GM21528 (cell line): Measurements from ENCODE around the gene NOTCH1.
"Not testable (repeated sequence)": the region's sequence is repeated elsewhere in the genome, so short reads cannot be mapped to it uniquely, and the experiment has no call there.

ENCODE experiments used
- ATAC-seq: cut with Tn5 transposase; IDR thresholded peaks from one replicate; pipeline ENCODE4 v1.9.1; 2021; ENCODE audit warnings: mild to moderate bottlenecking, moderate library complexity; ENCODE audit not compliant: unreplicated experiment, low FRiP score

The NOTCH1 gene

GRCh38 chr9:136565715-136566552, 20.1 kb upstream of the NOTCH1 start:
- ATAC-seq = no peak

GRCh38 chr9:136565086-136565714, 19.4 kb upstream of the NOTCH1 start:
- no peak for ATAC-seq

DNA sequence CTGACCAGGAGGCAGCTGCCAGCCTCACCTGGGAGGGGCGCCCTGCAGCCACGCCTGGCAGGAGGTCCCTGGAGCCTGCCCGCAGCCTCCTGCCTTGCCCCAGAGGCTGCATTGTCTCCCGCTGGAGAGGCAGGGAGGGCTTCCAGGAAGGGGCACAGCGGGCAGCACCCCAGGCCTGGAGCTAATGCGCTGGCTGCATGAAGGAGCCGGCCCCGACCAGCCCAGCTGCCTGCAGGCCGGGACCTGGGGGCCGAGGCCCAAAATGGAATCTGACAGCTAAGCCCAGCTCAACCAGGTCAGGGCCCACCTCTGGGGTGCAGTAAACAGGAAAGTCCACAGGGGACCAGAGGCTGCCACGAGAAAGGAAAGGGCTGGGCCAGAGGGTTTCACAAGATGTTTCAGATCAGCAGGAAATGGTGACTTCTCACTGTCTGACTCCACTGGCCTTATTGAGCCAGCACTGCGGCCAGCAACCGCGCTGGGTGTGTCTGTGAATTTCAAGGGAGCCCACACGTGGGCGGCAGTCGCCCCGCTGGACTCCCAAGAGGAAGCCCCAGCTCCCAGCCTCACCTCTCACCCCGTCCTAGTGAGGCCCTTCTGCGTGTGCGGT, 18.6 kb upstream of the NOTCH1 start:
- ATAC-seq = no peak

DNA sequence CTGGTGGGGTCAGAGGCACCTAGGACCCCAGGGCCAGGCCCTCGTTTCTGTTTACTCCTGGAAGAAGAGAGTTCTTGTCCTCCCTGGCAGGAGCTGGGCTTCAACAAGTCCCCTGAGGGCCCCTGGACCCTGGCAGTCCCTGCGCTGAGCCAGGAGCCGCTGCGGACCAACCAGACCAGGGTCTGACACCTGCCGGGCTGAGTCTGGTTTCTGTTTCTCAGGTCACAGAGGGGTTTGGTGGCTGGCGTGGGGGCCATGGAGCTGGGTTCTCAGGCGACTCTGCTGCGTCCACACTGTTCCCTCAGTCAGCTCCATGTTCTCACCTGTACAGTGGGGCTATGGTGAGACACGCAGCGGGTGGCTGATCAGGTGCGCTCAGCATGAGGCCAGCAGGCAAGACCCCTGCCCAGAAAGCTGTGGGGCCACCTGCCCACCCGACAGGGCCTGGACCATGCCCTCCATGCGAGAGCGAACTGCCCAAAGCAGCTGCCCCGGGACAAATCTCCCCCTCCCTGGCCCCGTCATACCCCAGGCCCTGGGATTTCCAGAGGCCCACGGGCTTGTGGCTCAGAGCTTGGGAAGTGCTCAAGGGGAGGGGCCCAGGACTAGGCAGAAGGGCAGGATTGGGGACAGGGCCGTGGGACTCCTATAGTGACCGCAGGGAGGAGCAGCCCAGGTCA, 17.9 kb upstream of the NOTCH1 start:
- ATAC-seq = no peak

- no peak for ATAC-seq
These were observed 17.1 kb upstream of the NOTCH1 start for GRCh38 chr9:136562746-136563495.

DNA sequence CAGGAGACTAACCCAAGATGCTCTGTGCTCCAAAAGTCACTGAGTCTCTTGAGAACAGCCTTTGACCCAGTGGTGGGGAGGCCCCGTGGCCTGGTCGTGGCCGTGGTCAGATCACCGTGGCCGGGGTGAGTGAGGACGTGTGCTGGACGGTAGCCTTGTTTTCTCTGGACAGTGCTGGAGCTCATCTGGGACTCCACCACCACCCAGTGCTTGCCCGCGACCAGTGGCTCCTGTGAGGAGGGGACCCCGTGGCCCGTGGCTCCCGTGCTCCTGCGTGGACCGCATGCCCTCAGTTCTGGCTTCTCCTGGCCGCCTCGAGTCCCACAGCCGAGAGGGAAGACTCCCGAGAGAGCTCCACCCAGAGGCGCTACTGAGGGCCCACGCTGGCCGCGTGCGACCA, 15.9 kb upstream of the NOTCH1 start:
- ATAC-seq = no peak

- no peak for ATAC-seq
These were observed 14.7 kb upstream of the NOTCH1 start for GRCh38 chr9:136560586-136560985.

DNA sequence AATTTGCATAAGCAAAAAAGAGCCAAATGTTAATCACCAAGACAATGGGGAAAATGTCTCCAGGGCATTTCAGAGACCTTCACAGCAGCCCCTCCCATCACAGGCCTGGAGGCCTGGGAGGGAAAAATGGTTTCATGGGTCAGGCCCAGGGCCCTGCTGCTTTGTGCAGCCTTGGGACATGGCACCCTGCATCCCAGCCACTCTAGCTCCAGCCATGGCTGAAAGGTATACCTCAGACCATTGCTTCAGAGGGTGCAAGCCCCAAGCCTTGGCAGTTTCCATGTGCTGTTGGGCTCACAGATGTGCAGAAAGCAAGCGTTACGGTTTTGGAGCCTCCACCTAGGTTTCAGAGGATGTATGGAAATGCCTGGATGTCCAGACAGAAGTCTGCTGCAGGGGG, 13.5 kb upstream of the NOTCH1 start:
- not testable (repeated sequence) for ATAC-seq

- ATAC-seq = not testable (repeated sequence)
These were observed 13.0 kb upstream of the NOTCH1 start for GRCh38 chr9:136558846-136559245.

DNA sequence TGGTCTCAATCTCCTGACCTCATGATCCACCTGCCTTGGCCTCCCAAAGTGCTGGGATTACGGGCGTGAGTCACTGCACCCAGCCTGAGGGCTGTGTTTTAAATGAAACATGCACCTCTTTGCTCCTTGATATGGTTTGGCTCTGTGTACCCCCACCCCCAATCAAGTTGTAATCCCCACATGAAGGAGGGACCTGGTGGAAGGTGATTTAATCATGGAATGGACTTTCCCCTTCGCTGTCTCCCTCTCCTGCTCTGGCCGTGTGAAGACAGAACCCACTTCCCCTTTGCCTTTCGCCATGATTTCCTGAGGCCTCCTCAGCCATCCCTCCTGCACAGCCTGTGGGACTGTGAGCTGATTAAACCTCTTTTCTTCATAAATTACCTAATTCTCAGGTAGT, 12.5 kb upstream of the NOTCH1 start:
- no peak for ATAC-seq

DNA sequence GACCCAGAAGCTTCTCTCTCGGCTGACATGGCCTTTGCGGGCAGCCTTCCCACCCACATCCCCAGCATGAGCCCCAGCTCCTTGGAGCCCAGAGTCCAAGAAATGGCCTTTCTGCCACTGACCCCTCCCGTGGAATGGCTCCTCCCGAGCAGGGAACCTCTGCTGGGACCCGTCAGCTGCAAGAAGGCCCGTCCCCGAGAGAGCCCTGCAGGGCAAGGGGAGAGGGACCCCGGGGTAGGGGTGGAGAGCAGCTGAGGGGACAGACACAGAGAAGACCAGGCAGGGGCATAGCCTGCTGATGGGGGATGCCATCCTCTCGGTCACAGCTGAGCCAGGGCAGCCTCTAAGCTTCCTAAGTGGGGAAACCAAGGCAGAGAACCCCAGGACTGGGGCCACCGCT, 11.2 kb upstream of the NOTCH1 start:
- no peak for ATAC-seq

DNA sequence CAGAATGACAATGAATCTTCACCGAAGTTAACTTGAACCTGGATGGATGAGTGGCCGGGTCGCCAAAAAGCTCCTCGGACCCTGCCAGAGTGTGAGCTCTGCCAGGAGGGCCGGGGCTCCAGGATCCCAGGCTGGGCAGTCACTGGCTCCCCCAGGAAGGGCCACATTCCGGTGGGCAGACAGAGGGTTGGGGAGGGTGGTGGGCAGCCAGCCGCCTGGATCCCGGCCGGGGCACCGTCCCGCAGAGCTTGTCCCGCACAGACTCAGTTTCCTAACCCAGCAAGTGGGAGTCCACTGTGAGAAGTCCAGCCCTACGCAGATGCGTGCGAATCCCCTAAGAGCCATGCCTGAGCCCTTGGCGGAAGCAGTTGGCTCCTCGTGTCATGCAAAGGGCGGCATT, 10.3 kb upstream of the NOTCH1 start:
- no peak for ATAC-seq

GRCh38 chr9:136554870-136555269, 9.0 kb upstream of the NOTCH1 start:
- no peak for ATAC-seq

DNA sequence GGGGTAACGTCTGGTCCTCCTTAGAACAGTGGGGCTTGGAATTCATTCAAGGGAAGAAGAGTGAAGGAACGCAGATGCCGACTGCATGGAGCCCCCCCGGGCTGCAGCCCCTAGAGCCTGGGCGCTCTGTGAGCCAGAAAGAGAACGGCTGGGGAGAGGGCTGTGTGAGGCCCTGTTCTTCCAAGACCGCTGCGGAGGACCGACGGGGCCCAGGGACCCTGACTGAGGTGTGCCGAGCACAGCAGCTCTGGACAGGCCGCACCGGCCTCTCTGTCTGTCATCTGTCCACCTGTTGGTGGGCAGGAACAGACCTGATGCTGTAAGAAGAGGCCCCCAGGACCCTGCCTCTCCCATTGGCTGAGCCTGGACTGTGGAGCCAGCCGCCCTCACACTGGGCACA, 7.7 kb upstream of the NOTCH1 start:
- no peak for ATAC-seq

- no peak for ATAC-seq
These were observed 6.4 kb upstream of the NOTCH1 start for GRCh38 chr9:136552117-136552703.

- ATAC-seq = no peak
These were observed 5.7 kb upstream of the NOTCH1 start for GRCh38 chr9:136551401-136552116.

GRCh38 chr9:136550439-136551289, 4.8 kb upstream of the NOTCH1 start:
- no peak for ATAC-seq
